Tibial nerve (tissue), 4 donors: ENCODE data around the gene DAZAP1. TPM values are rescaled to one million over a fixed set of nuclear protein-coding genes. Genes with fewer than 3 reads are reported as not detected.

Experiments
- DNase-seq, 2 donors: peaks; one replicate each; pipeline ENCODE4 v3.0.0-alpha.2; 2019; ENCODE audit warnings: low spot score in 2 of 2
- H3K27ac ChIP-seq, 4 donors: fragments of 200-600 bp; sonication (generic) in 3 of 4; one replicate each; pipeline ENCODE4 v1.5.1; 2017 to 2019; ENCODE audit warnings: mild to moderate bottlenecking in 1 of 4
- H3K27me3 ChIP-seq, 2 donors: fragments of 200-600 bp; sonication (generic) in 1 of 2; one replicate each; pipeline versions ENCODE4 v1.5.1 to v1.6.0; 2017 to 2019
- H3K36me3 ChIP-seq, 3 donors: fragments of 200-600 bp; sonication (generic); one replicate each; pipeline ENCODE4 v1.5.1; 2018 to 2019
- H3K4me1 ChIP-seq, 4 donors: fragments of 200-600 bp; sonication (generic) in 3 of 4; one replicate each; pipeline ENCODE4 v1.5.1; 2017 to 2019
- H3K4me3 ChIP-seq, 4 donors: fragments of 200-600 bp; sonication (generic) in 3 of 4; one replicate each; pipeline ENCODE4 v1.5.1; 2017 to 2019; ENCODE audit warnings: mild to moderate bottlenecking in 1 of 4, moderate library complexity in 1 of 4
- H3K9me3 ChIP-seq, 4 donors: fragments of 200-600 bp; sonication (generic) in 3 of 4; one replicate each; pipeline ENCODE4 v1.5.1; 2017 to 2019
- EP300 ChIP-seq, 2 donors: sonication (generic); formaldehyde crosslinking; IDR thresholded peaks; one replicate each; pipeline ENCODE4 v1.6.1; 2017; ENCODE audit warnings: antibody characterized with exemption in 2 of 2, mild to moderate bottlenecking in 1 of 2
- POLR2A ChIP-seq, 2 donors: fragments of 450-650 bp; IDR thresholded peaks; one replicate each; pipeline ENCODE4 v1.6.1; 2017; ENCODE audit warnings: antibody characterized with exemption in 2 of 2, mild to moderate bottlenecking in 2 of 2, moderate library complexity in 2 of 2
- WGBS, 2 donors: methylation state at CpG; one replicate each; pipeline ENCODE4 v1.1.5; 2018; 5-methylcytosine and 5-hydroxymethylcytosine counted together
- total RNA-seq, 4 donors: library from RNA; depleted of rRNA; stranded (reverse); fragments of >200 nt; gene quantifications; one replicate each; pipeline ENCODE4 v1.1.0, GENCODE V29; 2016
- TF ChIP-seq, protein P1 (sequence below), 5 experiments: fragments of 200-600 bp in 3 of 5; fragments of 450-650 bp in 2 of 5; sonication (generic) in 3 of 5; IDR thresholded peaks; one replicate each; pipeline ENCODE4 v1.5.1; 2016 to 2019; ENCODE audit warnings: antibody characterized with exemption in 5 of 5, mild to moderate bottlenecking in 3 of 5, moderate library complexity in 2 of 5

DAZAP1 gene
- total RNA-seq, 4 donors from 2014 or later, result 34.3 to 68.4 (median 61.0) TPM

- H3K36me3 ChIP-seq, result peaks cover 0 to 19% (median 0%) of the 10 kb centered on the region in 3 donors
- TF ChIP-seq EP300 (IDR thresholded peaks at IDR 0.05), result no peak
- TF ChIP-seq POLR2A (IDR thresholded peaks at IDR 0.05), result no peak
- TF ChIP-seq, protein P1, sequence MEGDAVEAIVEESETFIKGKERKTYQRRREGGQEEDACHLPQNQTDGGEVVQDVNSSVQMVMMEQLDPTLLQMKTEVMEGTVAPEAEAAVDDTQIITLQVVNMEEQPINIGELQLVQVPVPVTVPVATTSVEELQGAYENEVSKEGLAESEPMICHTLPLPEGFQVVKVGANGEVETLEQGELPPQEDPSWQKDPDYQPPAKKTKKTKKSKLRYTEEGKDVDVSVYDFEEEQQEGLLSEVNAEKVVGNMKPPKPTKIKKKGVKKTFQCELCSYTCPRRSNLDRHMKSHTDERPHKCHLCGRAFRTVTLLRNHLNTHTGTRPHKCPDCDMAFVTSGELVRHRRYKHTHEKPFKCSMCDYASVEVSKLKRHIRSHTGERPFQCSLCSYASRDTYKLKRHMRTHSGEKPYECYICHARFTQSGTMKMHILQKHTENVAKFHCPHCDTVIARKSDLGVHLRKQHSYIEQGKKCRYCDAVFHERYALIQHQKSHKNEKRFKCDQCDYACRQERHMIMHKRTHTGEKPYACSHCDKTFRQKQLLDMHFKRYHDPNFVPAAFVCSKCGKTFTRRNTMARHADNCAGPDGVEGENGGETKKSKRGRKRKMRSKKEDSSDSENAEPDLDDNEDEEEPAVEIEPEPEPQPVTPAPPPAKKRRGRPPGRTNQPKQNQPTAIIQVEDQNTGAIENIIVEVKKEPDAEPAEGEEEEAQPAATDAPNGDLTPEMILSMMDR (IDR thresholded peaks at IDR 0.05), result no peak
- peak overlapping the region in 1 of 4 donors; percentile 28 for H3K27ac ChIP-seq
- H3K9me3 ChIP-seq, result no peaks in the 10 kb centered on the region
- H3K4me3 ChIP-seq, result peak overlapping the region in 1 of 4 donors; percentile 50
- peaks cover 2 to 75% of the 10 kb centered on the region in 2 donors for H3K27me3 ChIP-seq
- DNase-seq, result no peak
- peaks cover 0 to 83% (median 45%) of the 10 kb centered on the region in 4 donors for H3K4me1 ChIP-seq
- WGBS, 2 donors, result 13 to 28% methylated on average over 8 to 19 of the region's 47 CpGs
Measured at GRCh38 chr19:1468821-1469254, 61.5 kb downstream of the DAZAP1 start.

DNA sequence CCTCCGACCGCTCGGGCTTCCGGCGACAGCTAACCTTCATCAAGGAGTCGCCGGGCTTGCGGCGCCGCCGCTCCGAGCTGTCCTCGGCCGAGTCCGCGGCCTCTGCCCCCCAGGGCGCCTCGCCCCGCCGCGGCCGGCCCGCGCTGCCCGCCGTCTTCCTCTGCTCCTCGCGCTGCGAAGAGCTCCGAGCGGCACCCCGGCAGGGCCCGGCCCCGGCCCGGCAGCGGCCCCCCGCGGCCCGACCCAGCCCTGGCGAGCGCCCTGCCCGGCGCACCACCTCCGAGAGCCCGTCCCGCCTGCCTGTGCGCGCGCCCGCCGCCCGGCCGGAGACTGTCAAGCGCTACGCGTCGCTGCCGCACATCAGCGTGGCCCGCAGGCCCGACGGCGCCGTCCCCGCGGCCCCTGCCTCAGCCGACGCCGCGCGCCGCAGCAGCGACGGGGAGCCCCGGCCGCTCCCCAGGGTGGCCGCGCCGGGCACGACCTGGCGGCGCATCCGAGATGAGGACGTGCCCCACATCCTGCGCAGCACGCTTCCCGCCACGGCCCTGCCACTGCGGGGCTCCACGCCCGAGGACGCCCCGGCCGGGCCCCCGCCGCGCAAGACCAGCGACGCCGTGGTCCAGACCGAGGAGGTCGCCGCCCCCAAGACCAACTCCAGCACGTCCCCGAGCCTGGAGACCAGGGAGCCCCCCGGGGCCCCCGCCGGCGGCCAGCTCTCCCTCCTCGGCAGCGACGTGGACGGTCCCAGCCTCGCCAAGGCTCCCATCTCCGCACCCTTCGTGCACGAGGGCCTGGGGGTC, 62.1 kb downstream of the DAZAP1 start:
- DNase-seq, result no peak
- H3K4me1 ChIP-seq, result peaks cover 0 to 89% (median 51%) of the 10 kb centered on the region in 4 donors
- peaks cover 2 to 80% of the 10 kb centered on the region in 2 donors for H3K27me3 ChIP-seq
- peak overlapping the region in 1 of 4 donors; percentile 28 for H3K27ac ChIP-seq
- TF ChIP-seq POLR2A (IDR thresholded peaks at IDR 0.05) (no peak), EP300 (IDR thresholded peaks at IDR 0.05) (no peak)
- TF ChIP-seq, protein P1 (IDR thresholded peaks at IDR 0.05), result no peak
- WGBS, 2 donors, result 16% methylated on average over 21 of the region's 117 CpGs; no CpG with 5 or more reads in 1 of the 2 donors
- H3K36me3 ChIP-seq, result peaks cover 0 to 23% (median 0%) of the 10 kb centered on the region in 3 donors
- peak overlapping the region in 2 of 4 donors; percentile 43 to 50 for H3K4me3 ChIP-seq
- no peaks in the 10 kb centered on the region for H3K9me3 ChIP-seq

GRCh38 chr19:1470055-1470304, 62.6 kb downstream of the DAZAP1 start:
- peaks cover 2 to 80% of the 10 kb centered on the region in 2 donors for H3K27me3 ChIP-seq
- peaks cover 0 to 94% (median 54%) of the 10 kb centered on the region in 4 donors for H3K4me1 ChIP-seq
- H3K4me3 ChIP-seq, result peak overlapping the region in 2 of 4 donors; percentile 43 to 50
- 60% methylated on average over 1 of the region's 22 CpGs; no CpG with 5 or more reads in 1 of the 2 donors for WGBS, 2 donors
- no peak for TF ChIP-seq EP300 (IDR thresholded peaks at IDR 0.05)
- TF ChIP-seq, protein P1 (IDR thresholded peaks at IDR 0.05), result no peak
- TF ChIP-seq POLR2A (IDR thresholded peaks at IDR 0.05), result no peak
- peaks cover 0 to 28% (median 0%) of the 10 kb centered on the region in 3 donors for H3K36me3 ChIP-seq
- H3K9me3 ChIP-seq, result no peaks in the 10 kb centered on the region
- no peak for DNase-seq
- peak overlapping the region in 1 of 4 donors; percentile 43 for H3K27ac ChIP-seq

- peak overlapping the region in 1 of 4 donors; percentile 43 for H3K27ac ChIP-seq
- no peak for DNase-seq
- TF ChIP-seq, protein P1 (IDR thresholded peaks at IDR 0.05), result no peak
- TF ChIP-seq EP300 (IDR thresholded peaks at IDR 0.05), result no peak
- TF ChIP-seq POLR2A (IDR thresholded peaks at IDR 0.05), result no peak
- no peaks in the 10 kb centered on the region for H3K9me3 ChIP-seq
- WGBS, 2 donors, result 3 to 6% methylated on average over 18 to 43 of the region's 67 CpGs
- peaks cover 2 to 79% of the 10 kb centered on the region in 2 donors for H3K27me3 ChIP-seq
- H3K36me3 ChIP-seq, result peaks cover 0 to 28% (median 0%) of the 10 kb centered on the region in 3 donors
- H3K4me3 ChIP-seq, result peak overlapping the region; percentile 8 to 50 (median 26)
- H3K4me1 ChIP-seq, result peaks cover 0 to 95% (median 55%) of the 10 kb centered on the region in 4 donors
Measured at GRCh38 chr19:1470305-1471009, 63.1 kb downstream of the DAZAP1 start.
